ENCODE measurements around the gene SLF2.

DNA sequence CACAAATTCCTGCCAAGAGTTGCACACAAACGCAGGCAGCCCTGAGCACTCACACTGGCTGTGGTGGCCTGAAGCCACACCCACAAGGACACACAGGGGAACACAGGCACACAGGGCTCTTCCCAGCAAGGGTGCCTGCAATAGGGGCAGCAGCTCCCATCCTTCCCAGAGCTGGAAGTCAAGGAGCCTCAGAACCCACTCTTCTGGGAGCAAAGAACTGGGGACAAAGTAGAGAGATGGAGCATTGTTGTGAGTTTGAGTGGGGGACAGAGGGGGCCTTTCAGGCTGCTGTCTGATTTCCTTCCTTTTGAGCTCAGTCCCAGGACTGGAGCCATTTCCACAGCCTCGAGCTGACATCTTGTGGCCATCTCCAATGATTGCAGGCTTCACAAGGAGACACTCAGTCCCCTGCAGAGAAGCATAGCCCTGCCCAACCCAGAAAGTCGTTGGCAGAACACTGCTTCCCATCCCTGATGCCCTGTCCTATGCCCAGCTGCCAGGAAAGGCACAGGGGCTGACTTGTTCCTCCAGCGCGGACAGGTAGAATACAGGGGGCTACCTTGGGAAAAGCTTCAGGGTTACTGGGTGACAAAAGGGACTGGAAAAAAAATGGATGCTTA lies 34.4 kb upstream of the SLF2 start:
- TF ChIP-seq CTCF (conservative IDR thresholded peaks at IDR 0.05) (peak; percentile 54), ZFX (IDR thresholded peaks at IDR 0.05) (no peak)

Measured in C4-2B (cell line).